NT2/D1 (cell line): ENCODE measurements around the gene GALR3.

Experiments
- DNase-seq: peaks from one replicate; pipeline ENCODE4 v3.0.0-alpha.2; 2011; ENCODE audit warnings: low read depth, low spot score
- H3K27me3 ChIP-seq: 2 replicates; pipeline ENCODE4 v1.6.0; 2011; ENCODE audit warnings: mild to moderate bottlenecking; ENCODE audit not compliant: insufficient read length, insufficient read depth
- H3K36me3 ChIP-seq: 2 replicates; pipeline ENCODE4 v1.6.1; 2011; ENCODE audit warnings: mild to moderate bottlenecking, low read length, mixed read lengths; ENCODE audit not compliant: insufficient read depth, insufficient read length
- H3K4me1 ChIP-seq: 2 replicates; pipeline ENCODE4 v1.5.1; 2011; ENCODE audit not compliant: insufficient read depth, insufficient read length
- H3K4me3 ChIP-seq: 2 replicates; pipeline ENCODE4 v1.5.1; 2011; ENCODE audit warnings: low read depth; ENCODE audit not compliant: insufficient read length
- H3K9ac ChIP-seq: 2 replicates; pipeline ENCODE4 v1.6.0; 2011; ENCODE audit warnings: low read depth; ENCODE audit not compliant: insufficient read length
- H3K9me3 ChIP-seq: 2 replicates; pipeline ENCODE4 v1.5.1; 2011; ENCODE audit warnings: mild to moderate bottlenecking, low read length; ENCODE audit not compliant: insufficient read depth
- SUZ12 ChIP-seq: IDR thresholded peaks from 2 replicates; pipeline ENCODE4 v1.6.1; 2011; ENCODE audit not compliant: insufficient read length, insufficient read depth; ENCODE audit errors: extremely low read depth
- YY1 ChIP-seq: IDR thresholded peaks from 2 replicates; pipeline ENCODE4 v1.6.1; 2011; ENCODE audit not compliant: insufficient read length, insufficient read depth
- ZNF274 ChIP-seq: IDR thresholded peaks from 2 replicates; pipeline ENCODE4 v1.6.1; 2011; ENCODE audit warnings: mild to moderate bottlenecking, low read depth, low read length

GALR3 gene

GRCh38 chr22:37804881-37805809 is 18.0 kb upstream of the GALR3 start:
- peaks cover 5% of the 10 kb centered on the region for H3K4me1 ChIP-seq
- H3K4me3 ChIP-seq, result peak overlapping the region; percentile 73
- H3K36me3 ChIP-seq, result no peaks in the 10 kb centered on the region
- no peaks in the 10 kb centered on the region for H3K9me3 ChIP-seq
- peak overlapping the region; percentile 80 for H3K9ac ChIP-seq
- H3K27me3 ChIP-seq, result peaks cover 54% of the 10 kb centered on the region
- no peak for DNase-seq
- TF ChIP-seq SUZ12, result no peak
- no peak for TF ChIP-seq YY1
- no peak for TF ChIP-seq ZNF274

- peaks cover 51% of the 10 kb centered on the region for H3K27me3 ChIP-seq
- no peak for DNase-seq
- no peaks in the 10 kb centered on the region for H3K9me3 ChIP-seq
- H3K9ac ChIP-seq, result peak overlapping the region; percentile 80
- peaks cover 5% of the 10 kb centered on the region for H3K4me1 ChIP-seq
- TF ChIP-seq ZNF274, result no peak
- TF ChIP-seq SUZ12, result no peak
- no peak for TF ChIP-seq YY1
- peak overlapping the region; percentile 73 for H3K4me3 ChIP-seq
- H3K36me3 ChIP-seq, result no peaks in the 10 kb centered on the region
Measured at GRCh38 chr22:37805810-37806277, 17.3 kb upstream of the GALR3 start.

GRCh38 chr22:37806409-37807333 is 16.5 kb upstream of the GALR3 start:
- Histone ChIP-seq H3K4me3 (peak overlapping the region; percentile 73), H3K9me3 (no peaks in the 10 kb centered on the region), H3K9ac (peak overlapping the region; percentile 80), H3K4me1 (peaks cover 5% of the 10 kb centered on the region), H3K27me3 (peaks cover 47% of the 10 kb centered on the region), H3K36me3 (no peaks in the 10 kb centered on the region)
- no peak for DNase-seq
- TF ChIP-seq SUZ12 (no peak), ZNF274 (no peak), YY1 (no peak)

GRCh38 chr22:37807410-37808293 is 15.5 kb upstream of the GALR3 start, which contains the start of gene GCAT:
Gene GCAT (plus strand): TSS chr22:37807934. CDS start chr22:37807968, 34 bp downstream.
- peak within 1 kb of the TSS; percentile 73 for H3K4me3 ChIP-seq
- H3K9me3 ChIP-seq, result no peaks in the 10 kb centered on the region
- H3K27me3 ChIP-seq, result peaks cover 38% of the 10 kb centered on the region
- DNase-seq, result peak; percentile 89
- H3K9ac ChIP-seq, result peak within 1 kb of the TSS; percentile 83
- TF ChIP-seq SUZ12 (no peak), ZNF274 (no peak), YY1 (no peak)
- no peaks in the 10 kb centered on the region for H3K36me3 ChIP-seq
- peaks cover 5% of the 10 kb centered on the region for H3K4me1 ChIP-seq

GRCh38 chr22:37808294-37808657 is 14.9 kb upstream of the GALR3 start:
- DNase-seq, result no peak
- peaks cover 5% of the 10 kb centered on the region for H3K4me1 ChIP-seq
- H3K9me3 ChIP-seq, result no peaks in the 10 kb centered on the region
- H3K27me3 ChIP-seq, result peaks cover 32% of the 10 kb centered on the region
- peak overlapping the region; percentile 83 for H3K9ac ChIP-seq
- no peak for TF ChIP-seq YY1
- TF ChIP-seq SUZ12, result no peak
- no peak for TF ChIP-seq ZNF274
- peak overlapping the region; percentile 73 for H3K4me3 ChIP-seq
- no peaks in the 10 kb centered on the region for H3K36me3 ChIP-seq

GRCh38 chr22:37809672-37810333 is 13.4 kb upstream of the GALR3 start:
- no peak for TF ChIP-seq YY1
- TF ChIP-seq ZNF274, result no peak
- no peak for TF ChIP-seq SUZ12
- Histone ChIP-seq H3K9ac (peak overlapping the region; percentile 9), H3K9me3 (no peaks in the 10 kb centered on the region), H3K4me1 (peaks cover 3% of the 10 kb centered on the region), H3K36me3 (peaks cover 3% of the 10 kb centered on the region), H3K27me3 (peaks cover 17% of the 10 kb centered on the region), H3K4me3 (no peak overlapping the region)
- no peak for DNase-seq
